IMR-90 (cell line): ENCODE data around the gene CALN1.

Source experiments
- POLR2A ChIP-seq: IDR thresholded peaks from 2 replicates; pipeline ENCODE4 v1.6.1; 2012; ENCODE audit warnings: mild to moderate bottlenecking, low read depth, low read length
- RFX5 ChIP-seq: IDR thresholded peaks from 2 replicates; pipeline ENCODE4 v1.8.0; 2012; ENCODE audit warnings: low read depth, mild to moderate bottlenecking, low read length, moderate library complexity
- TF ChIP-seq, protein P1 (sequence below): conservative IDR thresholded peaks from 2 replicates; pipeline ENCODE4 v1.5.1; 2012; ENCODE audit warnings: mild to moderate bottlenecking, low read depth, low read length, improper control_type of control experiment
- TF ChIP-seq, protein P2 (sequence below): fragments of 150-350 bp; IDR thresholded peaks from 2 replicates; pipeline ENCODE4 v1.6.1; 2017; ENCODE audit warnings: mild to moderate bottlenecking, antibody characterized with exemption, low read length, low read depth

DNA sequence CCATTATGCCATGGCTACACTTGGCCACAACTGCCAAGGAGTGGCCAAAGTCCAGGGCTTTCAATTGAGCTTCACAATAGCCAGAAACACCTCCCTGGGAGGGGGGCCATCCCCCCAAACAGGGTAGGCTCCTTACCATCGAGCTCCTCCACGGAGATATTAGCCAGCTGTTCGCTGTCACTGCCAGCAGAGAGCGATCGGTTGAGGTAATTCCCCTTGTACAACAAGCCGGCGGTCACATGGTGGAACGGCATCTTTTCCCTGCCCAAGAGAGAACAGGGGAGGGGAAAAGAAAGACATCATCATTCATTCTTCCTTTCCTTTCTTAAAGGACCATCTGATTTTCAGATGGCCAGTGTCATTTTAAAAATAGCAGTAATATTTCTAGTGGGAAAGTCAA, 133.6 kb downstream of the CALN1 start:
- TF ChIP-seq POLR2A (no peak), RFX5 (no peak)
- TF ChIP-seq, protein P1, sequence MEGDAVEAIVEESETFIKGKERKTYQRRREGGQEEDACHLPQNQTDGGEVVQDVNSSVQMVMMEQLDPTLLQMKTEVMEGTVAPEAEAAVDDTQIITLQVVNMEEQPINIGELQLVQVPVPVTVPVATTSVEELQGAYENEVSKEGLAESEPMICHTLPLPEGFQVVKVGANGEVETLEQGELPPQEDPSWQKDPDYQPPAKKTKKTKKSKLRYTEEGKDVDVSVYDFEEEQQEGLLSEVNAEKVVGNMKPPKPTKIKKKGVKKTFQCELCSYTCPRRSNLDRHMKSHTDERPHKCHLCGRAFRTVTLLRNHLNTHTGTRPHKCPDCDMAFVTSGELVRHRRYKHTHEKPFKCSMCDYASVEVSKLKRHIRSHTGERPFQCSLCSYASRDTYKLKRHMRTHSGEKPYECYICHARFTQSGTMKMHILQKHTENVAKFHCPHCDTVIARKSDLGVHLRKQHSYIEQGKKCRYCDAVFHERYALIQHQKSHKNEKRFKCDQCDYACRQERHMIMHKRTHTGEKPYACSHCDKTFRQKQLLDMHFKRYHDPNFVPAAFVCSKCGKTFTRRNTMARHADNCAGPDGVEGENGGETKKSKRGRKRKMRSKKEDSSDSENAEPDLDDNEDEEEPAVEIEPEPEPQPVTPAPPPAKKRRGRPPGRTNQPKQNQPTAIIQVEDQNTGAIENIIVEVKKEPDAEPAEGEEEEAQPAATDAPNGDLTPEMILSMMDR = no peak
- TF ChIP-seq, protein P2, sequence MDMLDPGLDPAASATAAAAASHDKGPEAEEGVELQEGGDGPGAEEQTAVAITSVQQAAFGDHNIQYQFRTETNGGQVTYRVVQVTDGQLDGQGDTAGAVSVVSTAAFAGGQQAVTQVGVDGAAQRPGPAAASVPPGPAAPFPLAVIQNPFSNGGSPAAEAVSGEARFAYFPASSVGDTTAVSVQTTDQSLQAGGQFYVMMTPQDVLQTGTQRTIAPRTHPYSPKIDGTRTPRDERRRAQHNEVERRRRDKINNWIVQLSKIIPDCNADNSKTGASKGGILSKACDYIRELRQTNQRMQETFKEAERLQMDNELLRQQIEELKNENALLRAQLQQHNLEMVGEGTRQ = no peak
